Loucy (cell line): Measurements from ENCODE around the gene RNF215.
"Not testable (repeated sequence)": the region's sequence is repeated elsewhere in the genome, so short reads cannot be mapped to it uniquely, and the experiment has no call there.

ENCODE experiments used
- H2AFZ ChIP-seq: fragments of 200-600 bp; sonication (generic); 2 replicates; pipeline ENCODE4 v1.6.0; 2016; ENCODE audit warnings: antibody characterized with exemption, mild to moderate bottlenecking, low read length, moderate library complexity
- H3F3A ChIP-seq: fragments of 200-600 bp; 2 replicates; pipeline ENCODE4 v1.6.0; 2016; ENCODE audit warnings: antibody characterized with exemption, low read depth, mild to moderate bottlenecking
- H3K27me3 ChIP-seq: fragments of 200-600 bp; sonication (generic); 2 replicates; pipeline ENCODE4 v1.6.1; 2014; ENCODE audit warnings: low read length, mild to moderate bottlenecking; ENCODE audit not compliant: insufficient read depth, poor library complexity, severe bottlenecking
- H3K36me3 ChIP-seq: fragments of 200-600 bp; sonication (generic); 2 replicates; pipeline ENCODE4 v1.6.1; 2016; ENCODE audit warnings: low read length; ENCODE audit not compliant: insufficient read depth
- H3K4me1 ChIP-seq: fragments of 200-600 bp; sonication (generic); 2 replicates; pipeline ENCODE4 v1.5.1; 2014; ENCODE audit warnings: low read length, mild to moderate bottlenecking; ENCODE audit not compliant: insufficient read depth, poor library complexity, severe bottlenecking
- H3K4me2 ChIP-seq: fragments of 200-600 bp; sonication (generic); 2 replicates; pipeline ENCODE4 v1.6.0; 2014; ENCODE audit warnings: antibody characterized with exemption, low read length, low read depth, mild to moderate bottlenecking; ENCODE audit not compliant: poor library complexity, severe bottlenecking
- H3K4me3 ChIP-seq: fragments of 200-600 bp; sonication (generic); 2 replicates; pipeline ENCODE4 v1.5.1; 2014; ENCODE audit warnings: low read length, mild to moderate bottlenecking, mixed read lengths; ENCODE audit not compliant: poor library complexity, severe bottlenecking
- H3K79me2 ChIP-seq: fragments of 200-600 bp; sonication (generic); 2 replicates; pipeline ENCODE4 v1.6.1; 2014; ENCODE audit warnings: low read length; ENCODE audit not compliant: insufficient read depth
- H3K9ac ChIP-seq: fragments of 200-600 bp; sonication (generic); 2 replicates; pipeline ENCODE4 v1.6.0; 2014; ENCODE audit warnings: mild to moderate bottlenecking, low read depth, low read length, moderate library complexity; ENCODE audit not compliant: poor library complexity, severe bottlenecking
- H3K9me2 ChIP-seq: fragments of 200-600 bp; sonication (generic); replicated peaks from 2 replicates; pipeline ENCODE4 v1.6.1; 2016; ENCODE audit warnings: low read depth, low read length, mixed read lengths
- H3K9me3 ChIP-seq: fragments of 200-600 bp; sonication (generic); 2 replicates; pipeline ENCODE4 v1.6.1; 2014; ENCODE audit warnings: mild to moderate bottlenecking, antibody characterized with exemption, low read length, low read depth; ENCODE audit not compliant: insufficient read depth
- H4K20me1 ChIP-seq: fragments of 200-600 bp; sonication (generic); 2 replicates; pipeline ENCODE4 v1.6.0; 2014; ENCODE audit warnings: antibody characterized with exemption, low read length, mild to moderate bottlenecking; ENCODE audit not compliant: insufficient read depth, poor library complexity, severe bottlenecking
- CTCF ChIP-seq: fragments of 200-600 bp; sonication (generic); conservative IDR thresholded peaks from 2 replicates; pipeline ENCODE4 v1.5.1; 2014; ENCODE audit warnings: mild to moderate bottlenecking, antibody characterized with exemption, low read length
- EZH2phosphoT487 ChIP-seq: fragments of 200-600 bp; IDR thresholded peaks from 2 replicates; pipeline ENCODE4 v1.6.1; 2018; ENCODE audit warnings: antibody characterized with exemption, mild to moderate bottlenecking, moderate library complexity, borderline replicate concordance

RNF215 gene

DNA sequence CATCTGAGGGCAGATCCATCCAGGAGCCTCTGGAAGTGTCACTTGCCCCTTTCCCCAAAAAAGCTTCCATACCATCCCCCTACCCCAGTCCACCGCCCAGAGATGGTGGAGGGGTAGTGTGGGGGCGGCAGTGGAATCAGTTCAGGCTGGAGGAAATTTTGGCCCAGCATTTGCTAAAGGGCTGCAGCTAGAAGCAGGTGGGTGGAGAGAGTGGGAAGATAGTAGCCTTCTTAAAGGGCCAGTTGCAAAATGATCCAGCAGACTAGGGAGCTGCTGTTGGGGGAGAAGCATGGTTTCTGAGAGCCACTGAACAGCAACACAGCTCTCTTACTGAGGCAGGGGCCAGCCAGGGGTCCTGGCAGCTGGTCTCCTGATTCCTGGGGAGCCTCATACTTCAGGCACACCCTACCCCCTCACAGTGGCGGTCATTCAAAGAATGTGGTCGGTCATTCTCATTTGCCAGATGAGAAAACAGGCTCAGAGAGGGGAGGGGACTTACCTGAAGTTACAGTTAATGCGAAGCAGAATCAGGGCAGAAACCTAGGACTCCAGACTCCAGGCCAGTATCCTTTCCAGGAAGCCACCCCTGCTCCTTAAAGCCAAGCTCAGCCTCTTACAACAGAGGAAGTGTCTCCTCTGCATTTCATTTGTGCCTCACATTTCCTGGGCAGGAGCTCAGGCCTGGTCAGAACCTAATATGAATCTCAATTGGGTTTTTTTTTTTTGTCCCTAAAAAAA, 15.0 kb upstream of the RNF215 start:
- H3K79me2 ChIP-seq = peaks cover 28% of the 10 kb centered on the region
- no peaks in the 10 kb centered on the region for H3F3A ChIP-seq
- peaks cover 11% of the 10 kb centered on the region; the same call in 1 of the 2 replicates for H3K36me3 ChIP-seq

GRCh38 chr22:30401024-30401423, 13.8 kb upstream of the RNF215 start:
- H3K79me2 ChIP-seq = peaks cover 32% of the 10 kb centered on the region
- not testable (repeated sequence) for H3K36me3 ChIP-seq, H3K9me3 ChIP-seq, H3K27me3 ChIP-seq, H3K4me2 ChIP-seq, H2AFZ ChIP-seq, H3K9ac ChIP-seq, H3K9me2 ChIP-seq, H3F3A ChIP-seq, H3K4me3 ChIP-seq
- peaks cover 12% of the 10 kb centered on the region for H4K20me1 ChIP-seq
- peaks cover 31% of the 10 kb centered on the region for H3K4me1 ChIP-seq

More for the DNA sequence above, 15.0 kb upstream of the RNF215 start:
- Histone ChIP-seq H3K4me1 (peaks cover 25% of the 10 kb centered on the region), H4K20me1 (peaks cover 12% of the 10 kb centered on the region), H3K4me2 (peak overlapping the region; percentile 25), H3K9me2 (no peaks in the 10 kb centered on the region), H3K9ac (no peak overlapping the region), H3K27me3 (no peaks in the 10 kb centered on the region), H3K9me3 (no peaks in the 10 kb centered on the region), H3K4me3 (no peak overlapping the region), H2AFZ (no peak overlapping the region)
- TF ChIP-seq EZH2phosphoT487 = no peak

DNA sequence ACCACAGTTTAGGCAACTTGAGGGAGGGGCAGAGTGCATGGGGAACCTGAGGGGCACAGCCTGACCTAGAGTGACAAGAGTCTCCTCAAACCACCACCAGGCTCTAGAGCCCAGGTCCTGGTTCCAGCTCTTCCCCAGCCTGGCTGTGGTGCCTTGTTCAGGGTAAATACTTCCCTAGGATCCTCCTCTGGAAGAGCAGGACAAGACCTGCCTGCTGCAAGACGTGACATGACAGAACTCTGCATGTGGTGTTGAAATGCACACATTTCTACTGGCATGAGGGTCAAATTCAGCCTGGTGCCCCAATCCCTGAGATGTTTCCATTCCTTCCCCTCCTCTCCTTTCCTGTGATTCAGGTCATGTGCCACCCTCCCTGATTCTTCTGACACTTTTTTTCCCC, 12.9 kb upstream of the RNF215 start:
- Histone ChIP-seq H3K79me2 (peaks cover 34% of the 10 kb centered on the region), H3K9me3 (no peaks in the 10 kb centered on the region), H3K4me2 (peak overlapping the region; percentile 98), H3F3A (no peaks in the 10 kb centered on the region), H3K9me2 (no peaks in the 10 kb centered on the region), H3K9ac (no peak overlapping the region), H4K20me1 (peaks cover 10% of the 10 kb centered on the region), H2AFZ (no peak overlapping the region), H3K36me3 (no peaks in the 10 kb centered on the region), H3K4me1 (peaks cover 31% of the 10 kb centered on the region), H3K4me3 (no peak overlapping the region), H3K27me3 (no peaks in the 10 kb centered on the region)
- TF ChIP-seq EZH2phosphoT487 (no peak), CTCF (no peak)

DNA sequence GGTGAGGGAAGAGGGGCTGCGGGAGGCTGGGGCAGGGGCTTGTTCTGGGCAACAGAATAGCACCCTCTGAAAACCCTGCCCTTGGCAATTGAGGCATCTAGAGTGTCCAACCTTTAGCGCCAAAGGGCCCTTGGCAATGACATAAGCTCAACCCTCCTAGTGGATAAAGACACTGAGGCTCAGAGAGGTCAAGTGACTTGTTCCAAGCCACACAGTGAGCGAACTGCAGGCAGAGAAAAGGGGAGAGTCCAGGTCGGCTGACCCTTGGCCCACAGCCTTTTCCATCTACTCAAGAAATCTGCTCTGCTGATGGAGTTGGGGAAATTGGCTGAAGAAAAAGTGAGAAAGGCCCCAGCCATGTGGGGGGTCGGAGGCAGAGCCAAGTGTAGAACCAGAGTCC, 12.5 kb upstream of the RNF215 start:
- TF ChIP-seq EZH2phosphoT487 (no peak), CTCF (no peak)
- H3K4me2 ChIP-seq = peak overlapping the region; percentile 98

More for the DNA sequence above, 12.5 kb upstream of the RNF215 start:
- no peaks in the 10 kb centered on the region for H3K27me3 ChIP-seq
- H3K4me3 ChIP-seq = no peak overlapping the region
- peaks cover 34% of the 10 kb centered on the region for H3K79me2 ChIP-seq
- peaks cover 31% of the 10 kb centered on the region for H3K4me1 ChIP-seq
- no peak overlapping the region for H2AFZ ChIP-seq
- H3K9me3 ChIP-seq = no peaks in the 10 kb centered on the region
- H3F3A ChIP-seq = no peaks in the 10 kb centered on the region
- H3K36me3 ChIP-seq = no peaks in the 10 kb centered on the region
- peaks cover 7% of the 10 kb centered on the region for H4K20me1 ChIP-seq
- H3K9me2 ChIP-seq = no peaks in the 10 kb centered on the region
- H3K9ac ChIP-seq = no peak overlapping the region
